Measurements from ENCODE around the gene EFCAB8.

EFCAB8 gene

GRCh38 chr20:32914031-32914430 lies 55.3 kb downstream of the EFCAB8 start:
- no peak for DNase-seq

- DNase-seq, result no peak
Measured at GRCh38 chr20:32917191-32917950, 58.6 kb downstream of the EFCAB8 start.

GRCh38 chr20:32918296-32918695 lies 59.6 kb downstream of the EFCAB8 start:
- DNase-seq, result no peak

- DNase-seq, result no peak
Measured at GRCh38 chr20:32918751-32919150, 60.0 kb downstream of the EFCAB8 start.

GRCh38 chr20:32920066-32920465 lies 61.3 kb downstream of the EFCAB8 start:
- DNase-seq, result no peak

- DNase-seq, result no peak
Measured at GRCh38 chr20:32920530-32921298, 62.0 kb downstream of the EFCAB8 start.

- no peak for DNase-seq
Measured at GRCh38 chr20:32922466-32922865, 63.7 kb downstream of the EFCAB8 start.

GRCh38 chr20:32924781-32925180 lies 66.1 kb downstream of the EFCAB8 start:
- no peak for DNase-seq

GRCh38 chr20:32925481-32926196 lies 66.9 kb downstream of the EFCAB8 start:
- DNase-seq, result no peak

- DNase-seq, result no peak
Measured at GRCh38 chr20:32929162-32929561, 70.4 kb downstream of the EFCAB8 start.

GRCh38 chr20:32930181-32930580 lies 71.5 kb downstream of the EFCAB8 start:
- no peak for DNase-seq

GRCh38 chr20:32930701-32931100 lies 72.0 kb downstream of the EFCAB8 start:
- no peak for DNase-seq

GRCh38 chr20:32934580-32934979 lies 75.9 kb downstream of the EFCAB8 start:
- no peak for DNase-seq

GRCh38 chr20:32941155-32941885 lies 82.6 kb downstream of the EFCAB8 start:
- no peak for DNase-seq

GRCh38 chr20:32943490-32944052 lies 84.8 kb downstream of the EFCAB8 start:
- no peak for DNase-seq

- DNase-seq, result peak in 1 of 2 donors; percentile 65
Measured at GRCh38 chr20:32945710-32946221, 87.0 kb downstream of the EFCAB8 start.

- no peak for DNase-seq
Measured at GRCh38 chr20:32946629-32947028, 87.9 kb downstream of the EFCAB8 start.

- DNase-seq, result peak in 1 of 2 donors; percentile 29
Measured at GRCh38 chr20:32950539-32950938, 91.8 kb downstream of the EFCAB8 start.

- DNase-seq, result no peak
Measured at GRCh38 chr20:32957459-32957858, 98.7 kb downstream of the EFCAB8 start.

GRCh38 chr20:32958574-32958973 lies 99.9 kb downstream of the EFCAB8 start:
- no peak for DNase-seq

GRCh38 chr20:32959351-32960221 lies 100.9 kb downstream of the EFCAB8 start:
- no peak for DNase-seq

- DNase-seq, result no peak
Measured at GRCh38 chr20:32960222-32960518, 101.4 kb downstream of the EFCAB8 start.

All from CD4-positive, alpha-beta T cell treated with Interferon alpha-2 for 1 hour (primary cell).